ENCODE data around the gene RIC8A. TPM values are rescaled to one million over a fixed set of nuclear protein-coding genes. Genes with fewer than 3 reads are reported as not detected.

RIC8A gene
- polyA plus RNA-seq, 1 of the 3 experiments (the other 2 are of a cell fraction) = 115 TPM

- TF ChIP-seq USF2 (IDR thresholded peaks at IDR 0.05; ENCODE audit: borderline replicate concordance, low read depth, low read length) (no peak), TEAD4 (IDR thresholded peaks at IDR 0.05; ENCODE audit: borderline replicate concordance, insufficient read depth) (no peak), RCOR1 (IDR thresholded peaks at IDR 0.05; ENCODE audit: low read length) (no peak), MEF2A (IDR thresholded peaks at IDR 0.05; ENCODE audit: borderline replicate concordance, low read depth) (no peak), YY1 (IDR thresholded peaks at IDR 0.05; ENCODE audit: low read depth) (no peak), TCF12 (IDR thresholded peaks at IDR 0.05) (no peak), ZBTB33 (IDR thresholded peaks at IDR 0.05; ENCODE audit: borderline replicate concordance, low read depth) (no peak), NFIC (IDR thresholded peaks at IDR 0.05; ENCODE audit: borderline replicate concordance) (no peak), FOSL2 (IDR thresholded peaks at IDR 0.05; ENCODE audit: borderline replicate concordance, low read depth) (no peak)
Measured at GRCh38 chr11:256952-257737, 49.6 kb downstream of the RIC8A start (continued).

GRCh38 chr11:257766-258493 lies 50.4 kb downstream of the RIC8A start:
- H3K27me3 ChIP-seq (ENCODE audit: insufficient read depth) = no peaks in the 10 kb centered on the region
- no peaks in the 10 kb centered on the region for H3K4me1 ChIP-seq (ENCODE audit: control insufficient read depth in 1 of 2, insufficient read depth in 2 of 2, low read depth in 1 of 2, low read length in 1 of 2)
- H3K4me3 ChIP-seq (ENCODE audit: low read depth in 2 of 2, low read length in 1 of 2) = no peak overlapping the region
- H2AFZ ChIP-seq (ENCODE audit: low read depth) = no peak overlapping the region
- no peaks in the 10 kb centered on the region for H3K79me2 ChIP-seq (ENCODE audit: insufficient read depth)
- TF ChIP-seq RAD21 (IDR thresholded peaks at IDR 0.05; ENCODE audit: low read length) = 0 out of 2 replicates have a peak, but pooled peaks have one; percentile 11
- no peak for TF ChIP-seq TAF1 (IDR thresholded peaks at IDR 0.05; ENCODE audit: borderline replicate concordance, low read depth, low read length)
- 75% methylated on average over 15 of the region's 15 CpGs for WGBS (ENCODE audit: low lambda C conversion rate)
- H3K9me3 ChIP-seq = no peaks in the 10 kb centered on the region
- no peak overlapping the region for H3K9ac ChIP-seq
- CTCF ChIA-PET = interaction anchor here (1.5 kb wide), 1 partner anchor 191 kb away, joined by 4 read pairs; no protein-coding TSS in a partner anchor
- H3K27ac ChIP-seq (ENCODE audit: low read depth in 2 of 2, low read length in 1 of 2) = no peak overlapping the region
- H3K36me3 ChIP-seq (replicated peaks in 1 of 2; ENCODE audit: control insufficient read depth in 1 of 2, insufficient read depth in 2 of 2, low read length in 1 of 2) = peaks cover 0 to 7% of the 10 kb centered on the region in 2 experiments
- no peak for DNase-seq
- H3F3A ChIP-seq (replicated peaks; ENCODE audit: insufficient read depth) = peaks cover 8% of the 10 kb centered on the region
- POLR2A ChIA-PET = no interaction called here
- no peak overlapping the region for H3K4me2 ChIP-seq
- H4K20me1 ChIP-seq (ENCODE audit: insufficient read depth) = no peaks in the 10 kb centered on the region
- H3K9me2 ChIP-seq = no peaks in the 10 kb centered on the region
